ENCODE measurements around the gene RAB8A.

Gene RAB8A

DNA sequence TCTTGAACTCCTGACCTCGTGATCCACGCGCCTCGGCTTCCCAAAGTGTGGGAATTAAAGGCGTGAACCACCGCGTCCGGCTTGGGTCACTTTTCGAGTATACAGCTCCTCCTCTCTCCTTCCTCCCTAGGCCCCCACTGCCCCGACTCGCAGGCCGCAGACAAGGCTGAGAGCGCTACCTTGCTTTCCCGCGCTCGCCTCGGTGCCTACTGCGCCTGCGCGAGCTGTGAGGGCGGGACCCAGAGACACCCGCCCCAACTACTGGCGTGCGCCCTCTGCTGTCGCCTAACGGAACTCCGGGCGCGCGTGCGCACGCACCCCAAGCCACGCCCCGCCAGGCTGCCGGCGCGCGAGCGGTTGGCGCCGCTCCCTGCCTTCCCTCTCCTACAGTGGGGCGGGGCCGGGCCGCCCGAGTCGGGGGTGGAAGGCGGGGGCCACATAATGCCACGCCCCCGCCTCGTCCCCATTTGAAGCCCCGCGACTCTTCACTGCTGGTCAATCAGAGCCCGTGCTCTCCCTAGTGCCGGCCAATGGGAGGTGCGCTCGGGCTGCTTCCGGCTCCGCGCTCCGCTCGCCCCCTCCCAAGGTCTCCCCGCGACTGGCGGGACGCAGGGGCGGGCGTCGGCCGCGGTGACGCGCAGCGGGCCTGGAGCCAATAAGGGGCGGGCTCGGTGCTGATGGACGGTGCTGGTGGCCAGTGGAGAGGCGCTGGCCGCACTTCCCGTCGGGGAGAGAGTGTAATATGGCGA, at the start of gene RAB8A:
Gene RAB8A, plus strand, starts transcription at position 730 of the 749 bp plus-strand sequence. Its CDS starts 13 bp downstream, at position 743.
- no peaks in the 10 kb centered on the region for H3K9me3 ChIP-seq (ENCODE audit: low read length)
- H3K4me2 ChIP-seq (ENCODE audit: low read length) = peak within 1 kb of the TSS; percentile 98
- H3K27me3 ChIP-seq (ENCODE audit: insufficient read depth, low read length) = no peaks in the 10 kb centered on the region
- peaks cover 17% of the 10 kb centered on the region; the same call in 1 of the 2 replicates for H3K36me3 ChIP-seq (ENCODE audit: insufficient read depth, low read length)
- TF ChIP-seq EZH2 (IDR thresholded peaks at IDR 0.05; ENCODE audit: borderline replicate concordance, low read length) = no peak
- TF ChIP-seq, protein P1, sequence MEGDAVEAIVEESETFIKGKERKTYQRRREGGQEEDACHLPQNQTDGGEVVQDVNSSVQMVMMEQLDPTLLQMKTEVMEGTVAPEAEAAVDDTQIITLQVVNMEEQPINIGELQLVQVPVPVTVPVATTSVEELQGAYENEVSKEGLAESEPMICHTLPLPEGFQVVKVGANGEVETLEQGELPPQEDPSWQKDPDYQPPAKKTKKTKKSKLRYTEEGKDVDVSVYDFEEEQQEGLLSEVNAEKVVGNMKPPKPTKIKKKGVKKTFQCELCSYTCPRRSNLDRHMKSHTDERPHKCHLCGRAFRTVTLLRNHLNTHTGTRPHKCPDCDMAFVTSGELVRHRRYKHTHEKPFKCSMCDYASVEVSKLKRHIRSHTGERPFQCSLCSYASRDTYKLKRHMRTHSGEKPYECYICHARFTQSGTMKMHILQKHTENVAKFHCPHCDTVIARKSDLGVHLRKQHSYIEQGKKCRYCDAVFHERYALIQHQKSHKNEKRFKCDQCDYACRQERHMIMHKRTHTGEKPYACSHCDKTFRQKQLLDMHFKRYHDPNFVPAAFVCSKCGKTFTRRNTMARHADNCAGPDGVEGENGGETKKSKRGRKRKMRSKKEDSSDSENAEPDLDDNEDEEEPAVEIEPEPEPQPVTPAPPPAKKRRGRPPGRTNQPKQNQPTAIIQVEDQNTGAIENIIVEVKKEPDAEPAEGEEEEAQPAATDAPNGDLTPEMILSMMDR (IDR thresholded peaks at IDR 0.05; ENCODE audit: low read length) = peak; percentile 78
- H4K20me1 ChIP-seq (ENCODE audit: insufficient read depth, low read length) = no peaks in the 10 kb centered on the region
- peak within 1 kb of the TSS; percentile 96 for H3K9ac ChIP-seq (ENCODE audit: low read length)
- H3K79me2 ChIP-seq (ENCODE audit: insufficient read depth, low read length) = peaks cover 23% of the 10 kb centered on the region
- H2AFZ ChIP-seq (ENCODE audit: low read length) = no peak within 1 kb of the TSS
- H3F3A ChIP-seq (ENCODE audit: insufficient read depth, low read length) = no peaks in the 10 kb centered on the region
- peaks cover 43% of the 10 kb centered on the region for H3K4me1 ChIP-seq (ENCODE audit: insufficient read depth, low read length, severe bottlenecking)
- no peaks in the 10 kb centered on the region for H3K9me2 ChIP-seq (ENCODE audit: low read depth, low read length)
- peak within 1 kb of the TSS; percentile 35 for H3K27ac ChIP-seq (ENCODE audit: low read depth, low read length, poor library complexity, severe bottlenecking)
- H3K4me3 ChIP-seq (ENCODE audit: low read depth, low read length, poor library complexity, severe bottlenecking) = peak within 1 kb of the TSS; percentile 86

DNA sequence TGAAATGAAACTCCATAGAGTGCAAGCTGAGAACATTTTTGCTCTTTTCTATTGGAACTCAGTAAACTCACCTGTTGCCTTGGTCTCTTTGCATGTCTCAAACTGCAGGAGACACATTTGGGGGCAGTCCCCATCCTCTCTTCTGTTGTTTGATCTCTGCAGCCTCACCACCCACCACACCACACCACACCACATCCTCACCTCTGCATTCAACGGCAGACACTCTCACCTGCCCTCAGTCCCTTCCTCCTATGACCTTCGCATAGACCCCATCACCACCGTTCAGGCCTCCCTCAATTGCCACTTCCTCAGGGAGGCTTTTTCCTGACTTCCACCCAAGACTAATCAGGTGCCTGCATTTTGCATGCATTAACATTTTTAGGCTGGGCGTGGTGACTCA, 49.7 kb upstream of the RAB8A start:
- Histone ChIP-seq H3K27me3 (ENCODE audit: insufficient read depth, low read length) (no peaks in the 10 kb centered on the region), H3F3A (ENCODE audit: insufficient read depth, low read length) (no peaks in the 10 kb centered on the region), H3K9me2 (ENCODE audit: low read depth, low read length) (no peaks in the 10 kb centered on the region), H3K36me3 (ENCODE audit: insufficient read depth, low read length) (no peaks in the 10 kb centered on the region), H3K79me2 (ENCODE audit: insufficient read depth, low read length) (no peaks in the 10 kb centered on the region), H3K27ac (ENCODE audit: low read depth, low read length, poor library complexity, severe bottlenecking) (no peak overlapping the region), H3K9ac (ENCODE audit: low read length) (no peak overlapping the region), H3K4me1 (ENCODE audit: insufficient read depth, low read length, severe bottlenecking) (no peaks in the 10 kb centered on the region), H3K9me3 (ENCODE audit: low read length) (0 out of 2 replicates have a peak, but pooled peaks cover 1% of the 10 kb centered on the region), H4K20me1 (ENCODE audit: insufficient read depth, low read length) (no peaks in the 10 kb centered on the region), H3K4me2 (ENCODE audit: low read length) (no peak overlapping the region), H3K4me3 (ENCODE audit: low read depth, low read length, poor library complexity, severe bottlenecking) (no peak overlapping the region), H2AFZ (ENCODE audit: low read length) (no peak overlapping the region)
- TF ChIP-seq, protein P1 (IDR thresholded peaks at IDR 0.05; ENCODE audit: low read length) = no peak
- TF ChIP-seq EZH2 (IDR thresholded peaks at IDR 0.05; ENCODE audit: borderline replicate concordance, low read length) = no peak

DNA sequence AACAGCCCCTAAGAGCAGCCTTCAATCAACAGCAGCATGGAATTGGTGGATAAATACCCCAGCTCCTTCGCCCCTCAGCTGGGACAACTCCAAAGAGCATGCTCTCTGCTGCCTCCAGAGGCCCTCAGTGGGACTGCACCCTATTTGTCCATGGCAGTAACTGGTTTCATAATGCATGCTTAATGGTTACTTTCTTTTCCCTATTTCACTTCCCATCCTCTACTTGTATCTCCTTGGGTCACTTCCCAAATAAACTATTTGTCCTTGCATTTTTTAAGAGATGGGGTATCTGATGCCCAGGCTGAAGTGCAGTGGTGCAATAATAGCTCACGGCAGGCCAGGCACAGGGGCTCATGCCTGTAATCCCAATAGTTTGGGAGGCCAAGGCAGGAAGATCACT, 48.9 kb upstream of the RAB8A start:
- Histone ChIP-seq H3F3A (ENCODE audit: insufficient read depth, low read length) (no peaks in the 10 kb centered on the region), H3K27me3 (ENCODE audit: insufficient read depth, low read length) (no peaks in the 10 kb centered on the region), H3K4me3 (ENCODE audit: low read depth, low read length, poor library complexity, severe bottlenecking) (no peak overlapping the region), H3K9me3 (ENCODE audit: low read length) (no peaks in the 10 kb centered on the region), H2AFZ (ENCODE audit: low read length) (no peak overlapping the region), H3K9me2 (ENCODE audit: low read depth, low read length) (no peaks in the 10 kb centered on the region), H3K4me1 (ENCODE audit: insufficient read depth, low read length, severe bottlenecking) (no peaks in the 10 kb centered on the region), H3K9ac (ENCODE audit: low read length) (no peak overlapping the region), H3K27ac (ENCODE audit: low read depth, low read length, poor library complexity, severe bottlenecking) (no peak overlapping the region), H3K79me2 (ENCODE audit: insufficient read depth, low read length) (no peaks in the 10 kb centered on the region), H4K20me1 (ENCODE audit: insufficient read depth, low read length) (no peaks in the 10 kb centered on the region), H3K4me2 (ENCODE audit: low read length) (no peak overlapping the region), H3K36me3 (ENCODE audit: insufficient read depth, low read length) (no peaks in the 10 kb centered on the region)
- TF ChIP-seq, protein P1 (IDR thresholded peaks at IDR 0.05; ENCODE audit: low read length) = peak; percentile 86
- TF ChIP-seq EZH2 (IDR thresholded peaks at IDR 0.05; ENCODE audit: borderline replicate concordance, low read length) = no peak
